Kidney tubule cell (primary cell): ENCODE measurements around the gene TAF5.
"Not testable (repeated sequence)": the region's sequence is repeated elsewhere in the genome, so short reads cannot be mapped to it uniquely, and the experiment has no call there.

Experiments used
- DNase-seq: peaks from one replicate; pipeline ENCODE4 v3.0.0-alpha.2; 2018; ENCODE audit warnings: low spot score

Gene TAF5

DNA sequence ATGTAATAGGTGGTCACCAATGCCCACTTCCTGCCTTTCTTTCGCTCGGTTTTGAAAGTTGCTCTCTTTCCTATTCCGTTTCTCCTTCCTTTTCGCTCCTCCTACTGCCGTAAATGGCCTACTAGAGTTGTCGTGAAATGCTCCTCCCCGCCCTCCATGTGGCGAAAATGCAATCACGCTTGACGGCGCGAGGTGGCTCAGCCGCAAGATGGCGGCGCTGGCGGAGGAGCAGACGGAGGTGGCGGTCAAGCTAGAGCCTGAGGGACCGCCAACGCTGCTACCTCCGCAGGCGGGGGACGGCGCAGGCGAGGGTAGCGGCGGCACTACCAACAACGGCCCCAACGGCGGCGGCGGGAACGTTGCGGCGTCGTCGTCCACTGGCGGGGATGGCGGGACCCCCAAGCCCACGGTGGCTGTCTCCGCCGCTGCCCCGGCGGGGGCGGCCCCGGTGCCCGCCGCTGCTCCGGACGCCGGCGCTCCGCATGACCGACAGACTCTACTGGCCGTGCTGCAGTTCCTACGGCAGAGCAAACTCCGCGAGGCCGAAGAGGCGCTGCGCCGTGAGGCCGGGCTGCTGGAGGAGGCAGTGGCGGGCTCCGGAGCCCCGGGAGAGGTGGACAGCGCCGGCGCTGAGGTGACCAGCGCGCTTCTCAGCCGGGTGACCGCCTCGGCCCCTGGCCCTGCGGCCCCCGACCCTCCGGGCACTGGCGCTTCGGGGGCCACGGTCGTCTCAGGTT, at the start of gene TAF5:
TAF5 (plus strand) TSS at position 195 of the 737 bp plus-strand sequence; CDS start at position 209, 14 bp downstream.
- peak; percentile 96 for DNase-seq

DNA sequence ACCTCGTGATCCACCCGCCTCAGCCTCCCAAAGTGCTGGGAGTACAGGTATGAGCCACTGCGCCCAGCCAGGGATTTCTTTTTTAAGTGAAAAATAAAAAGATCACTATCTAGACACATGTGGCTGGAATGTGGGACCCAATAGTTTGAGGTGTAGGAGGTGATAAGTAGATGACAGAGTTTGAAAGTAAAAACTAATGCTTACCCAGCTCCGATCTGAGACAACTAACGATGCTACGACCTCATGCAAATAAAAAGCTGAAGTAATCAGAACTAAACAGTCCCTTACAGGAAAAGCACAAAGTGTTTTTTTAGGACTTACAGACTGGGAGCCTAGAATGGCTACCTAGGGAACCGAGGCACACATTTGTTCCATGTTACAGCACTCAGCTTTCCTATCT, 39.9 kb upstream of the TAF5 start:
- DNase-seq = no peak

DNA sequence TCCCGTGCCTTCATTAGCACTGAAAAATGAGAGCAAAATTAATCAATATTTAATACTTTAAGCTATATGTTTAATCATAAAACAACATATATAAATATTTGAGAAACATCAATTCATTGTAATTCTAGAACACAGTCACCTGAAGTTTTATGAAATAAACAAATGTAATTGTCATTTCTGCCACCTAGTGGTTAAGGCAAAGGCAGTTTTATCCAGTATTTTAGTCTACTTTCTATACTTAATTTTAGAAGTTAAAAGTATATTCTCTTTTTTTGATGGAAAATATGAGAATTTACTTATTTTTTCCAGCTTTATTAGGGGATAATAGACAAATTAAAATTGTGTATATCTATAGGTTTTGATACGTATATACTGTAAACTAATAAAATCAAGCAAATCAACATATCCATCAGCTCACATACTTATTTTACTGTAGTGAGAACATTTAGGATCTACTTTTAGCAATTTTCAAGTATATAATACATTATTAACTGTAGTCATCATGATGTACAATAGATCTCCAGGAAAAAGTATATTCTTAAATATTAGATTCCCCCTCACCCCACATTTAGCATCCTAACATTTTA, 33.7 kb upstream of the TAF5 start:
- DNase-seq = peak; percentile 23

DNA sequence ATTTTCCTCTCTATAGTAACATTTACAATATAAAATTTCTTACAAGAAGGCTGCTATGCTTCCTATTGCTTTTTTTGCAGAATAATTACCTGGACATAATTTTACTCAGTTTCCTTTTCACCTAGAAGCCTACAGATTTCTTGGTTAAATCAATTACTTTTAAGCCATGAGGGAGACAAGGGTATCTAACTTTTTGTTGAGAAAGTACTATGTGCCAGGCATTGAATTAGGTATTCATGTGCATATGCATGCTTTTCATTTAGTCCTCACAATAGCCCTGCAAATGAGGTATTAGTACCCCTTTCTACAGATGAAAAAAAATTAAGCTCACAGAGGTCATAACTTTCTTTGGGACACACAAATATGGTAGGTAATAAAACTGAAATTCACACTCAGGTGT, 33.2 kb upstream of the TAF5 start:
- no peak for DNase-seq

DNA sequence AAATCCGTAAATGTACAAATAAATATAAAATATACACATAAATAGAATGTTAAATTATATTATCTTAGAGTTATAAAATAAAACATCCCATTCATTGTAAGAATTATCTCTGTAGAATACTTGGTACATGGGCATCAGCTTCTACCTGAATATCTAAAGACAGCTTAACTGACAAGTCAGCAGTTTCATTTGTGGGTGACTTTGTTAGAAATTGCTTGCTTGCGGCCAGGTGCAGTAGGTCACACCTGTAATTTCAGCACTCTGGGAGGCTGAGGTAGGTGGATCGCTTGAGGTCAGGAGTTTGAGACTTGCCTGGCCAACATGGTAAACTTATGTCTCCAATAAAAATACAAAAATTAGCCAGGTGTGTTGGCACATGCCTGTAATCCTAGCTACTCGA, 31.4 kb upstream of the TAF5 start:
- no peak for DNase-seq

DNA sequence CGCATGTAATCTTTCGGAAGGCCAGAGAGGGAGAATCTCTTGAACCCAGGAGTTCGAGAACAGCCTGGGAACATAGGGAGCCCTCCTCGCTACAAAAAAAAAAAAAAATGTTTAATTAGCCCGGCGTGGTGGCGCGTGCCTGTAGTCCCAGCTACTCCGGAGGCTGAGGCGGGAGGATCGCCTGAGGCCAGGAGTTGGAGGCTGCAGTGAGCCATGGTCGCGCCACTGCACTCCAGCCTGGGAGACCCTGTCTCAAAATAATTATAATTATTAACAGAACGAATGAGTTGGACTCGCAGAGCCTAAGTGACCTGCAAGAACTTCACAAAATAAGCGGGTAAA, 17.6 kb upstream of the TAF5 start:
- DNase-seq = peak; percentile 6

DNA sequence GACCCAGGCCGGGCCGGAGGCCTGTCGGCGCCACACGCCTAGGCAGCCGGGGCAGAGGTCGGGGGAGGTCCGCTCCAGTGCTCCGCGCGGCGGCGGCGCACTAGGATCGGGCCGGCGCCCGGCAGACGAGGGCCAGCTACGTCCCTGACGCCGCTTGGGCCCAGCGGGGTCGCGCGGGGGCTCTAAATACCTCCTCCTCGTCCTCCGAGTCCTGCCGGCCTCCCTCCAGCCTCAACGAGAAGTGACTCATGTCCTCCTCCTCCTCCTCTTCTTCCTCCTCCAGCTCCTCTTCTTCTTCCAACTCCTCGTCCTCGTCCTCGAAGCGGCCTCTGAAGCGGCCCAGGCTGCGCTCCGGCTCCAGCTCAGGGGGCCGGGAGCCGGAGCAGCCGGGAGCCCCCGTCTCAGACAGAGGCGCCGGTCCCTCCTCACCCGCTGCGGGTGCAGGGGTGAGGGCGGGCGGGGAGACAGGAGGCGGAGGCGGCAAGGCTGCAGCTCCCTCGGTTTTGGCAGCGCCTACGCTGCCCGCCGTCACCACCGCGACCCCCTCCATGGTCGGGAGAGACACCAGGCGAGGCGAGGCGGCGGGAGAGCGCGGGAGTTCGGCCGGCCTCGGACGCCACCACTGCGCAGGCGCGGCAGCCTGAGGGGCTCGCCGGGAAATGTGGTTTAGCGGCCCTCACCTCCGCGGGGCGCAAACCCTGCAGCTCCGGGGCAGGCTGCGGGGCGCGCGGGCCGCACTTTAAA, 17.1 kb upstream of the TAF5 start, which contains the start of gene PCGF6:
PCGF6 (minus strand) TSS at position 624 of the 744 bp plus-strand sequence; CDS start at position 550, 74 bp downstream.
- DNase-seq = peak; percentile 83

DNA sequence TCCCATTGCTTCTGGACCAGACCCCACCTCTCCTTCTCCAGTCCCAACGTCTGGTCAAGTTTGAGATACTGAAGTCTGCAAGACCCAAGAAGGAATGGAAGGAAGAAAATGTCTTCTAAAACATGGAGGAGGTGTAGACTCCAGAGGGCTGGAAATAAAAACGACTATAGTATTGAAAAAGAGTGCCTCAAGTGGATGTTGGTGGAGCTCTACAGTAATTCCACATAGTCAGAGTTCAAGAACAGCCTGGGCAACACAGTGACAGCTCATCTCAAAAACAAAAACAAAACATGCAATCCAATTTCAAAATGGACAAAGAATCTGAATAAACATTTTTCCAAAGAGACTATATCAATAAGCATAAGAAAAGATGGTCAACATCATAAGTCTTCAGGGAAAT, 14.5 kb upstream of the TAF5 start:
- DNase-seq = no peak

DNA sequence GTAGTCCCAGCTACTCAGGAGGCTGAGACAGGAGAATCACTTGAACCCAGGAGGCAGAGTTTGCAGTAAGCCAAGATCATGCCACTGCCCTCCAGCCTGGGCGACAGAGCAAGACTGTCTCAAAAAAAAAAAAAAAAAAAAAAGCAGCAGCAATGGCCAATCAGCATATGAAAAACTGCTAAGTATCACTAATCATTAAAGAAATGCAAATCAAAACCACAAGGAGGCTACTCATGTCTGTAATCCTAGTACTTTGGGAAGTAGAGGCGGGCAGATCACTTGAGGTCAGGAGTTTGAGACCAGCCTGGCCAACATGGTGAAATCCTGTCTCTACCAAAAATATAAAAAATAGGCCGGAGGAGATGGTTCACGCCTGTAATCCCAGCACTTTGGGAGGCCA, 13.2 kb upstream of the TAF5 start:
- DNase-seq = not testable (repeated sequence)

DNA sequence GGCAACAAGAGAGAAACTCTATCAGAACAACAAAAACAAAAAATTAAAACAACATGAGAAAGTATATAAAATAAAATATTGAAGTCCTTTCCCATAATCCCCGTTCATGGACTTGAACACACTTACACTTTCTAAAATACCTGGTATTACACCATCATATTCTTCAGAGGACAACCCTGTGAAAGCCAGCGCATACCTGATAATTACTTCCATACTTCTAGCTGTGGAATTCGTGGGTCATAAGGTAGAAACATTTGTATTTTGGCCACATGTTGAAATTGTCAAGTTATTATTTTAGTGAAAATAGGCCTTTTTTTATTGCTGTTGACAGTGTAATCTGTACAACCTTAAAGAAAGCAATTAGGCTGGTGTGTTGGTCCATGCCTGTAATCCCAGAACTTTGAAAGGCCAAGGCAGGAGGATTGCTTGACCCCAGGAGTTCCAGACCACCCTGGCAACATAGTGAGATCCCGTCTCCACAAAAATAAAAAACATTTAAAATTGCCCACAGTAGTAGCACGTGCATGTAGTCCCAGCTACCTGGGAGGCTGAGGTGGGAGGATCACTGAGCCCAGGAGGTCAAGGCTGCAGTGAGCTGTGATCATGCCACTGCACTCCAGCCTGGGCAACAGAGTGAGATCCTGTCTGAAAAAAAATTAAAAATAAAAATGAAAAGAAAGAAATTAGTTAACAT, 11.7 kb upstream of the TAF5 start:
- DNase-seq = no peak

DNA sequence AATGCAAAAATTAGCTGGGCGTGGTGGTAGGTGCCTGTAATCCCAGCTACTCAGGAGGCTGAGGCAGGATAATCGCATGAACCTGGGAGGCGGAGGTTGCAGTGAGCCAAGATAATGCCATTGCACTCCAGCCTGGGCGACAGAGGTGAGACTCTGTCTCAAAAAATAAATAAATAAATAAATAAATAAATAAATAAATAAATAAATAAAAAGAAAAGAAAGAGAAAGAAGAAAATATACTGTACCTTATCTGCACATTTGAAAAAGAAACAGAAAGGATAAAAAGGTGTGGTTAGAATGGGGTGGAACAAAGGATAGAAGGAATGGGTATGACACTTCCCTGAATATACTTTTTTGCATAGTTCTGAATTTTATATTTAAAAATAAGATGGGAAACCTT, 8.3 kb upstream of the TAF5 start:
- DNase-seq = not testable (repeated sequence)

DNA sequence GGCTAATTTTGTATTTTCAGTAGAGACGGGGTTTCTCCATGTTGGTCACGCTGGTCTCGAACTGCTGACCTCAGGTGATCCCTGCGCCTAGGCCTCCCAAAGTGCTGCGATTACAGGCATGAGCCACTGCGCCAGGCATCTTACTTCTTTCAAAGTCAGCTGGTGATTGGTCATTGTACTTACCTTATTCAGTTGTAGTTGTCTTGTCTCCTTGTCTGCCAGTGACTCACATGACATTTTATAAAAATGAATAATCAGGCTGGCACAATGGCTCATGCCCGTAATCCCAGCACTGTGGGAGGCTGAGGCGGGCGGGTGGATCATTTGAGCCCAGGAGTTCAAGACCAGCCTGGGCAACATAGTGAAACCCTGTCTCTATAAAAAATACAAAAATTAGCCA, 7.0 kb upstream of the TAF5 start:
- peak; percentile 69 for DNase-seq

DNA sequence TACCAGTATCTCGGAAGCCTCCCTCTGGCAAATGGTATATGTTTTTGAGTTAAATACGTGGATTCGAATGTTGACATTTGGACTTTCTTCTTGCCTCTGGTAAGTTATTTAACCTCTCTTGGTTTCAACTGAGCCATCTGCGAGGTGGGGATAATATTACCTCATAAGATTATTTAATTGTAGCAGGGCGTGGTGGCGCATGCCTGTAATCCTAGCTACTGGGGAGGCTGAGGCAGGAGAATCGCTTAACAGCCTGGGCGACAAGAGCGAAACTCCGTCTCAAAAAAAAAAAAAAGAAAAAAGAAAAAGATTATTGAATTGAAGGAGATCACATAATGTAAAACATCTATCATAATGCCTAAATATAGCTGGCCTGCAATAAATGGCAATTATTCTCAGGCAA, 396 bp upstream of the TAF5 start:
- no peak for DNase-seq

DNA sequence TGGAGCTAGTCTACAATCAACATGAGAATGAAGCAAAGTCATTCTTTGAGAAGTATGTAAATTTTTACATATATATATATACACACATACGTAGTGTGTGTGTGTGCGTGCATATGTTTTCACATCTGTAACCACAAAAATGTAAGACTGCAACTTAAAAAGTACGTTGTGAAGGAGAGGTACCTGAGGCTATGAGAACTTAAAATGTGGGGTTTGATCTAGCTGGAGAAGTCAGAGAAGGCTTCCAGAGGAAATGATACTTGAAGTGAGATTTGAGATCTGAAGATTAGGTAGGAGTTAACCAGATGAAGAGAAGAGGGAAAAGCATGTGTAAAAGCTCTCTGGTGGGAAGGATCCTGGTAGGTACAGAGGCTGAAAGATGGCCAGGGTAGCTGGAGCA, 5.8 kb downstream of the TAF5 start:
- DNase-seq = no peak

DNA sequence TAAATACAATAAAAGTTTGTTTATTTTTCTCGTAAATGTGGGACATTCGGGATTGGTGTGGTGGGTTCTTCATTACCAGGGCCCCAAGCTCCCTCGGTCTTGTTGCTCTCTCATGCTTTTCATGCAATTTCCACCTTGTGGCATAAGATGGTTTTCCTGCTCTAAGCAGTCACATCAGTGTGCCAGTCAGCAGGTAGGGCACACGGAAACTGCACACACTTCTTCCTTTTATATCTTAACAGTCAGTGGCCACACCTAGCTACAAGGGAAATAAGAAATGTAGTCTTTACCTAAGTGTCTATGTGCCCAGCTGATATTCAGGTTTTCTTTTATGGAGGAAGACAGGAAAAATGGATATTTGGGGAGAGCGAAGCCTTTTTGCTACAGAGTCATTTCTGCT, 6.5 kb downstream of the TAF5 start:
- no peak for DNase-seq

DNA sequence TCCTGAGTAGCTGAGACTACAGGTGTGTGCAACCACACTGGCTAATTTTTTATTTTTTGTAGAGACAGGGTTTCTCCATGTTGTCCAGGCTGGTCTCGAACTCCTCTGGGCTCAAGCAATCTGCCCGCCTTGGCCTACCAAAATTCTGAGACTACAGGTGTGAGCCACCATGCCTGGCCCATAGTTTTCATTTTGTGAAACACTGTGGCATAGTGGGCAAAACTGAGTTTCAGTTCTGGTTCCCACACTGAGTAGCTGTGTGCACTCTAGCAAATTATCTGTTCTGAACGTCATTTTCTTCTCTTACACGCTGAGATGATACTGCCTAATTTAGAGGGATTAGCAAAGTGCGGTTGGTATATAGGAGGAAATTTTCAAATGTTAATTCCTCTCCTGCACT, 15.0 kb downstream of the TAF5 start:
- DNase-seq = no peak

DNA sequence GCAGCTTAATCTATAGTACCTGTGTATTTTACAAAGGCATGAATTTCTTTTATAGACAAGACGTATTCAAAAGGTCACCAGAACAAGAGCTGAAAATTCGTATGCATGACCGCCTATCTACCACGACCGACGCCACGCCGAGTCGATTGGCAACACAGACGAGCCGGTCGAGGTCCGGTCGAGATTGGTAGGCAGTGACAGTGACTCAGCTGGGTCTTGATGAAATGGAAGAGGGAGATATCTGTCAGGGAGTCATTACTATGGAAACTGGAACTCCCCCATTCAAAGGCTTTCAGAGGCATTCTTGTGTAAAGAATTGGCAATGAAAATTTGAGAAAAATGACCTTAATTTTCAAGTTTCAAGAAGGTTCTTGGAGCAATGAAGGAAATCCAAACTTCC, 26.4 kb downstream of the TAF5 start:
- DNase-seq = peak; percentile 46

DNA sequence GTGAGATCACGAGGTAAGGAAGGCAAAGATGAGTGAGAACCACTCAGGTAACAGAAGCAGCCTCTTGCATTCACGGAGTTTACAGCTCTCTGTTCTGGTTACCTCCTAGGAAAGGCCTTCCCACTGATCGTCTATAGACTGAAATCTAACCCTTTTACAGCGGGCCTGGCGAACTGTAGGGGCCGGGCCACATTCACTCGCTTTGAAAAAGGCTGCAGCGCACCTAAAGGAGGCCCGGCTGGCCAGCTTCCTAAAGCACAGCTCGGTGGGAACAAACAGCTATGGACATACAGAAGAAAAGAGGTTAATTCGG, 27.9 kb downstream of the TAF5 start:
- DNase-seq = peak; percentile 20

DNA sequence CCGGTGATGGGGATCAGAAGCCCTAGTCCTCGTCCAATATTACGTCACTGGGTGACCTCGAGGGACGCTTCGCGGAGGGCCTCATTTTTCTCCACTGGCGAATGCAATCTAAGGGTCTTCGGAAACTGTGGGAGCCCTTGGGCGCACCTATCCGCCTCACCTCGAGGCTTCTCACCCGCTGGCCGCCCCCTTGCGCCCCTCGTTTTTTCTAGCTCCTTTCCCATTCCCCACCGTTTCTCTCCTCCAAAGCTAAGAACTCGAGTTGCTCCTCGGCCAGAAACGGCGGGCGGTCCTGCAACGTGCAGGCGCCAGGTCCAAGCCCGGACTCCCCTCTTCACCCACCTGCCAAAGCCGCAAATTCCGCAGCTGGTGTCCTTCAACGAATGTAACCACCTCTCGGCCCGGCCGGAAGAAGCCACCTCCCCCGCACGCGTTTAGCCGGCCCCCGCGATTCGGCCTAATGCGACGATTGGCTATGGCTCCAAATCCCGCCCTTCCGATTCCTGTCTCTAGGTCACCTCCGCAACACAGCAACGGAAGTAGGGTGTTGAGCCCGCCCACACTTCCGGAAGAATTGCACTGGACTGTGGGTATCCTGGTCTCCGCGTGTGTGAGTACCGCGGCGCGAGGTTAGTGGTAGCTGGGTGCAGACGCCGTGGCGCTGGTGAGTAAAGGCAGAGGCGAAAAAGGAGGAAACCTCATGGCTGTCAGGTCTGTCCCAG, 28.5 kb downstream of the TAF5 start, which contains the start of the genes ATP5MK and PDCD11:
ATP5MK (minus strand) TSS at position 409 of the 722 bp plus-strand sequence. CDS start 4,018 bp downstream, outside the sequence.
PDCD11 (plus strand) TSS at position 560 of the 722 bp plus-strand sequence. CDS start 1,801 bp downstream, outside the sequence.
- peak; percentile 99 for DNase-seq

DNA sequence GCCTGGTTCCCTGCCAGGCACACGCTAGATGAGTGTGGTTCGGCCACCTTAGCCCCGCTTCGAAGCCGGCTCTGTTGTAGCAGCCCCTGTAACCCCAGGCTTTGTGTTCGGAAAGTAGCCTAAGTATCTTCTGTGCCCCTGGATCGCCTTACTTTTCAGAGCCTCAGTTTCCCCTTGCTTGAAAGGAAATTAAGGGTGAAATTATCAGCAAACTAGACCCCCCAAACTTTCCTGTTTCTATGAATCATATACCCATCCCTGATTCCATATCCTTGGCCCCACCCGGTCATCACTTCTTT, 29.0 kb downstream of the TAF5 start:
- no peak for DNase-seq

DNA sequence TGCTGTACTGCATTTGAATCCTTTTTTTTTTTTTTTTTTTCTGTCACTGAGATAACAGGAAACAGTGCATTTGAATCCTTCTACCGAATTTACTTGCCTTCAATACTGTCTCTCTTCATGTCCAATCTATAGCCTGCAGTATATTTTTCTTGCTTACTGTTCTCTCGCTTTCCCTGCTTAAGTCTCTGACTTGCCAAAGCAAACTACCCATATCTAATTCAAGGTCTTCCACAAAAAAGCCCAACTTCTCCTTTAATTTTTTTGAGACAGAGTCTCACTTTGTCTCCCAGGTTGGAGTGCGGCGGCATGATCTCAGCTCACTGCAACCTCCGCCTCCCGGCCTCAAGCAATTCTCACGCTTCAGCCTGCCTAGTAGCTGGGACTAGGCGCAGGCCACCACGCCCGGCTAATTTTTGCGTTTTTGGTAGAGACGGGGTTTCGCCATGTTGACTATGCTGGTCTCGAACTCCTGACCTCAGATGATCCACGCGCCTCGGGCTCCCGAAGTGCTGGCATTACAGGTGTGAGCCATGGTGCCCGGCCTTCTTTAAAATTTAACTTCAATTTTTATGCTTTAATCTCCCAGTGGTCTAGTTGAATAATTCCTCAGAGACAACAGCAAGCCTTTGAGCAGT, 29.5 kb downstream of the TAF5 start:
- peak; percentile 43 for DNase-seq

DNA sequence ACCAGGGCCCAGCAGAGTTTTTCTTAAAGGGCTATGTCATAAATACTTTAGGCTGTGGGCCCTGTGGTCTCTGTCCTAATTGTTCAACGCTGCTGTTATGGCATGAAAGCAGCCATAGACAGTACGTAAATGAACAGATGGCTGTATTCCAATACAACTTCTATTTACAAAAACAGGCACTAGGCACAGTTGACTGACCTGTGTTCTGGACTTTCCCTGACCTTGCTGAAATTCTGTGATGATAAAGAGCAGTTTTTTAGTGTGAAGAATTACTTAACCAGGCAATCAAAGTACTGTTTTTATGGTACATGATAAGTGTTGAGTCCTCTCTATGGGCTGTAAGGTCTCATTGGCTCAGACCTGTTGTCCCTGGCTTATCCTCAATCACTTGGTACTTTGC, 45.8 kb downstream of the TAF5 start:
- no peak for DNase-seq
